Stimulated activated naive B cell treated with anti-CD40 and anti-IgM and Interleukin-4, amounts not matched to agents 10 μg/mL and 1 μg/mL and 100 μg/mL, for 72 hours (primary cell): ENCODE measurements around the gene GLP2R.

Experiments used
- ATAC-seq, 2 donors: fragments of 150-1000 bp; cut with Tn5 transposase; replicated peaks; 2 replicates each; pipeline ENCODE4 v1.10.0; 2021; ENCODE audit warnings: moderate library complexity in 1 of 2
- DNase-seq: peaks from one replicate; pipeline ENCODE4 v3.0.0; 2021
- H3K27ac Mint-ChIP-seq: one replicate; pipeline ENCODE4 v1.8.0; 2022; ENCODE audit warnings: mild to moderate bottlenecking, mixed read lengths
- H3K27me3 Mint-ChIP-seq, 2 donors: one replicate each; pipeline ENCODE4 v1.8.0; 2022; ENCODE audit warnings: mixed read lengths in 2 of 2
- H3K36me3 Mint-ChIP-seq, 2 donors: one replicate each; pipeline ENCODE4 v1.8.0; 2022; ENCODE audit warnings: mixed read lengths in 2 of 2, mild to moderate bottlenecking in 1 of 2
- H3K4me1 Mint-ChIP-seq, 2 donors: one replicate each; pipeline ENCODE4 v1.8.0; 2022; ENCODE audit warnings: mixed read lengths in 2 of 2, mild to moderate bottlenecking in 1 of 2
- H3K4me3 Mint-ChIP-seq, 2 donors: one replicate each; pipeline ENCODE4 v1.8.0; 2022; ENCODE audit warnings: mild to moderate bottlenecking in 2 of 2, mixed read lengths in 2 of 2, moderate library complexity in 1 of 2
- H3K9me3 Mint-ChIP-seq, 2 donors: one replicate each; pipeline ENCODE4 v1.8.0; 2022; ENCODE audit warnings: mixed read lengths in 2 of 2, mild to moderate bottlenecking in 1 of 2

The GLP2R gene

GRCh38 chr17:9886141-9886930 lies 60.6 kb downstream of the GLP2R start:
- Mint-ChIP-seq H3K9me3 (peaks cover 10 to 13% of the 10 kb centered on the region in 2 donors), H3K4me3 (no peak overlapping the region), H3K27ac (no peak overlapping the region), H3K27me3 (peaks cover 9 to 14% of the 10 kb centered on the region in 2 donors), H3K36me3 (peaks cover 0 to 6% of the 10 kb centered on the region in 2 donors), H3K4me1 (no peaks in the 10 kb centered on the region)
- no peak for DNase-seq
- ATAC-seq, result no peak

DNA sequence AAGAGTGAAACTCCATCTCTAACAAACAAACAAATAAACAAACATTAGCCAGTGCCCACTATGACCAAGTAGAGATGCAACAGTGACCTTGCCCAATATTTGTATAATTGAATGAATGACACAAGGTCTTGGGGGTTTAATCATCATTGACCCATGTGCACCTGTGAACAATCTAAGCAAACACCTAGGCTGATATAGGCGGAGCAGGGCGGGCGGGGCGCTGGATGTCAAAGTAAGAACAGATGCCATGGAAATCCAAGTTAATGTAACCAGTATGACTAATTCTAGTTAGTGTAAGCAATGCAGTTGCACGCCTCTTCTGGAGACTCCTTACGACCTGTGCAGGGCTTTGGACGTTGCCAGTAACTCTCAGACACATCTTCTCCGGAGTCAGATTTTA lies 61.8 kb downstream of the GLP2R start:
- H3K9me3 Mint-ChIP-seq, result peaks cover 6 to 9% of the 10 kb centered on the region in 2 donors
- ATAC-seq (no peak), DNase-seq (no peak)
- peaks cover 9 to 14% of the 10 kb centered on the region in 2 donors for H3K27me3 Mint-ChIP-seq
- no peaks in the 10 kb centered on the region for H3K4me1 Mint-ChIP-seq
- H3K4me3 Mint-ChIP-seq, result no peak overlapping the region
- H3K27ac Mint-ChIP-seq, result no peak overlapping the region
- H3K36me3 Mint-ChIP-seq, result peaks cover 0 to 6% of the 10 kb centered on the region in 2 donors

DNA sequence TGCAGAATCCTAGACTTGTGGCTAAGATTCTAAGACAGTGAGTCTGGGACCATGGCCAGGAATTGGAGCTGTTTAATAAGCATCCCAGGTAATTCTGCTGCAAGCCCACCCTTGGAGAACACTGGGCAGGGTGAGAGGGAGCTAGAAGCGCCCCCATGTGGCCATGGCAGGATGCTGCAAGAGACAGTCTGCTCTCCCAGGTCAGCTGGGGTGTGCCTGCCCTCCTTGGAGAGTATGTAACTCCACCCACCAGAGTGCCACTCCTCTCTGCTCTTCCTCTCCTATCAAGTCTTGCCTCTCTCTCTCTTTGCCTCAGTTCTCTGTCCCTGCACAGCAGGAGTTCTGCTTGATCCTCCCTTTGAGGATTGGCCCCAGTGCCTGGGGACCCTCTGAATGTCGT lies 64.4 kb downstream of the GLP2R start:
- ATAC-seq, result peak; percentile 74 to 76
- H3K27me3 Mint-ChIP-seq, result peaks cover 23 to 24% of the 10 kb centered on the region in 2 donors
- no peaks in the 10 kb centered on the region for H3K9me3 Mint-ChIP-seq
- H3K4me1 Mint-ChIP-seq, result no peaks in the 10 kb centered on the region
- H3K4me3 Mint-ChIP-seq, result no peak overlapping the region
- DNase-seq, result no peak
- H3K27ac Mint-ChIP-seq, result no peak overlapping the region
- H3K36me3 Mint-ChIP-seq, result no peaks in the 10 kb centered on the region

- no peaks in the 10 kb centered on the region for H3K36me3 Mint-ChIP-seq
- no peak overlapping the region for H3K4me3 Mint-ChIP-seq
- ATAC-seq (no peak), DNase-seq (no peak)
- no peak overlapping the region for H3K27ac Mint-ChIP-seq
- no peaks in the 10 kb centered on the region for H3K9me3 Mint-ChIP-seq
- H3K4me1 Mint-ChIP-seq, result no peaks in the 10 kb centered on the region
- H3K27me3 Mint-ChIP-seq, result peaks cover 29 to 34% of the 10 kb centered on the region in 2 donors
Measured at GRCh38 chr17:9893411-9894012, 67.8 kb downstream of the GLP2R start.

DNA sequence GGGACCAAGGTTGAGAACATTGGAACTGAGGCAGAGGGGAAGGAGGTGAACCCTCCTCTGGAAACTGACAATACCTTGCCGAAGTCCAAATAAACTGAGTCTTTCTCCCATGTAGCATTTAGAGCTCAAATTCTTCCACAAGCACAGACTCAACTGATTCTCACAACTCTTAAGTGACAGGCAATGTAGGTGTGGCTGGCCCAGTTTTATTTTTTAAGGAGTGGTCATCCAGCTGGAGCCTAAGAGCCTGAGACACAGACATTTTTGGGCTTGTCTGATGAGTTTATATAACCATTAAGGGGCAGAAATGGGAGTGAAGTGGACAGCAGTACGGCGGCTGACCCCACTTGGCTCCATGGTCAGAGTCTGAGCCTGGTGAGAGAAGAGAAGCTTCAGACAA lies 68.5 kb downstream of the GLP2R start:
- ATAC-seq, result no peak
- Mint-ChIP-seq H3K4me1 (no peaks in the 10 kb centered on the region), H3K27me3 (peaks cover 30 to 36% of the 10 kb centered on the region in 2 donors), H3K4me3 (no peak overlapping the region), H3K9me3 (no peaks in the 10 kb centered on the region), H3K36me3 (no peaks in the 10 kb centered on the region), H3K27ac (no peak overlapping the region)
- DNase-seq, result no peak

- H3K4me3 Mint-ChIP-seq, result no peak overlapping the region
- H3K36me3 Mint-ChIP-seq, result no peaks in the 10 kb centered on the region
- no peak overlapping the region for H3K27ac Mint-ChIP-seq
- peaks cover 22 to 41% of the 10 kb centered on the region in 2 donors for H3K27me3 Mint-ChIP-seq
- ATAC-seq (no peak), DNase-seq (no peak)
- no peaks in the 10 kb centered on the region for H3K4me1 Mint-ChIP-seq
- no peaks in the 10 kb centered on the region for H3K9me3 Mint-ChIP-seq
Measured at GRCh38 chr17:9895923-9896322, 70.2 kb downstream of the GLP2R start.

DNA sequence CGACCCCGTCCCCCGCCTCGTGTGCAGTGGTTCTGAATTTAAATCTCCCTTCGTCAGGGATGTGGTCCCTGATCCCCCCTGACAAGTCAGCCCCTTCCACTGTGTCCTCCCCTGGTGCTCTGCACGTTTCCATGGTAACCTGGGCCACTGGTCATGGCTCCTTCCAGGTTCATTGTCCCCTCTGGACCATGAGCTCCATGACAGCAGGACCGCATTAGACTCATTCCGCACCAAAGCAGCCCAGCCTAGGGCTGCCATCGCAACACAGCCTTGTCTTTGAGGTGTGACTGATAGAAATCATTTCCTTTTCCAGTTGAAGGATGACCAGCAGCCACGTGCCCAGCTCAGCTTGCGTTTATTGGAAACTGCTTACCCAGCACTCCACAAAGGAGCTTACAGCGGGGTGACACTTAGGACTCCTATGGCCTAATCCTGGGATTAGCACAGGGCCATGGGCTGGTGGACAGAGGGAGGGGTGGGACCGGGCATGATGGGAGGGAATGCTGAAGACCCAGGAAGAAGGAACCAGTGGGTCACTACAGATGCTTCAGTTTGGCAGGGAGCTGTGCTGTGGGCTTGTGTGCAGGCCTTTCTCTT lies 71.7 kb downstream of the GLP2R start:
- Mint-ChIP-seq H3K27ac (no peak overlapping the region), H3K27me3 (peaks cover 32 to 53% of the 10 kb centered on the region in 2 donors), H3K4me1 (no peaks in the 10 kb centered on the region), H3K9me3 (no peaks in the 10 kb centered on the region), H3K36me3 (no peaks in the 10 kb centered on the region), H3K4me3 (no peak overlapping the region)
- DNase-seq (no peak), ATAC-seq (no peak)

DNA sequence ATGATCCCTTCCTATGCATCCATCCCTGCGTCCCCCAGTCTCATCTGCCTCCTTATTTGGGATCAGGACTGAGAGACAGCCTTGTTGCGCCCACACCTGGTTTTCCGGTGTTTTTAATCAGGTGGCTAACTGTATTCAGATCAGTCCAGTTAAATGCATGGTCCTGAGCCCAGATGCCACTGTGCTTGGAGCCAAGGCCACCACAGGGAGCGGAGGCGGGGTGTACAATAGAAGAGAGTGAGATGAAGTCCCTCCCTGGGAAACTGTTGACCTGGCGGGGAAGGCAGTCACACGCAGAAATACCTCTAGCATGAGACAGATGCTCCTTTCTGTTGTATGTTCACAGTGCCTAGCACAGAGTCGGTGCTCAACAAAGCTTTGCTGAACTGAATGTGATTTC lies 73.1 kb downstream of the GLP2R start:
- ATAC-seq (no peak), DNase-seq (no peak)
- Mint-ChIP-seq H3K4me1 (no peaks in the 10 kb centered on the region), H3K9me3 (no peaks in the 10 kb centered on the region), H3K27ac (no peak overlapping the region), H3K36me3 (no peaks in the 10 kb centered on the region), H3K4me3 (no peak overlapping the region), H3K27me3 (peaks cover 27 to 45% of the 10 kb centered on the region in 2 donors)

DNA sequence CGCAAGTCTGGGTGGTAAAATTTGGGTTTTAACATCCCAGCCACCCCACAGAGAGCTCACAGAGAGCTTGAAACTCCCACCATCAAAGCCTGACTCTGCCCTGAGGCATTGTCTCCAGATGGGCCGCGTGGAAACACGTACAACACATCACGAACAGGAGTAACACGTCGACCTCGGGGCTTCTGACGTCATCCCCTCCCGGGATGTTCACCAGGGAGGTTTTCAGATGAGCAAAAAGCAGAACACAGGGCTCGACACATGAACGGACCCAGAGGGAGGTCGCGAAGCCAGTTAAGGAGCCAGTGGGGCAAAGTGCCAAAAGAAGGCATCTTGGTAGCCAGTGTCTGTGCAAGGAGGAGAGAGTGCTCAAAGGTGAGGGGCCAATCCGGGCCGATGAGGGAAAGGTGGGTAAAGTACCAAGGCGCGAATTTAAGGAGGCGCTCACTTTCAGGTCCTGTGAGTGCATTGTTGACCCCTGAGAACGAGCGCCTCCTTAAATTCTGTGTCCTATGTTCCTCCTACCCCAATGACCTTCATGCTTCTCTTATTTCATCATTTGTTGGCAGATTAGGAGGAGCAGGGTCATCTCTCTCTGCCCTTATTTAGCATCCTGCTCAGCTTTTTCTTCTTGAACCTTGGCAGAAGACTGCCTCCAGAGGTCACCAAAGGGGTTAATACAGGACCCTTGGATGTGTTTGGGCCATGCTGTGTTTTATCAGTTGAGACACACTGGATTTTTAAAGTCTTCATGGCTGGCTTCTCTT lies 73.7 kb downstream of the GLP2R start:
- DNase-seq, result no peak
- no peak for ATAC-seq
- Mint-ChIP-seq H3K27ac (no peak overlapping the region), H3K4me3 (no peak overlapping the region), H3K27me3 (peaks cover 23 to 39% of the 10 kb centered on the region in 2 donors), H3K4me1 (no peaks in the 10 kb centered on the region), H3K36me3 (no peaks in the 10 kb centered on the region), H3K9me3 (no peaks in the 10 kb centered on the region)

DNA sequence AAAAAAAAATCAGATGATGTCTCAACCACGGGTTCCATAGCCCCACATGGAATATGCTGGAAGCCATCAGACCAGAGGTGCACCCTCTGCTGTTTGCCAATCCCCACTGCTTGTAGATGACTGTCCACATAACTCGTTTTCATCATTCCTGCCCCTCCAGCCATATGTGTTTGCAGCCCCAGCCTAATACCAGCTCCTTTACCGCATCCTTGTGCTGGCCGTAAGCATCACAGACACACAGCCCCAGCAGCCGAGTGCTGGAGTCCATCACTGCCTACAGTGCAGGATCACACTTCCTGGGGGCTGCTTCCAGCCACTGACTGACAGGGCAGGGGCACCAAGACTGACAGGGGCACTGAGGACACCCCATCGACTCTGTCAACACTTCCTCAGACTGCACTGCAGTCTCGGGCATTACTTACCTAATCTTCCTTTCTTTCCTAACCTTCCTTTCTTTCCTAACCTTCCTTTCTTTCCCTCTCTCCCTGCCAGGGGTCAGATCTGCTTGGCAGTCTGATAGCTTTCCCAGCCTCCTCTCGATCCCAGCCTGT lies 74.4 kb downstream of the GLP2R start:
- Mint-ChIP-seq H3K27ac (no peak overlapping the region), H3K9me3 (no peaks in the 10 kb centered on the region), H3K27me3 (peaks cover 23 to 39% of the 10 kb centered on the region in 2 donors), H3K4me1 (no peaks in the 10 kb centered on the region), H3K4me3 (no peak overlapping the region), H3K36me3 (no peaks in the 10 kb centered on the region)
- no peak for ATAC-seq
- no peak for DNase-seq

DNA sequence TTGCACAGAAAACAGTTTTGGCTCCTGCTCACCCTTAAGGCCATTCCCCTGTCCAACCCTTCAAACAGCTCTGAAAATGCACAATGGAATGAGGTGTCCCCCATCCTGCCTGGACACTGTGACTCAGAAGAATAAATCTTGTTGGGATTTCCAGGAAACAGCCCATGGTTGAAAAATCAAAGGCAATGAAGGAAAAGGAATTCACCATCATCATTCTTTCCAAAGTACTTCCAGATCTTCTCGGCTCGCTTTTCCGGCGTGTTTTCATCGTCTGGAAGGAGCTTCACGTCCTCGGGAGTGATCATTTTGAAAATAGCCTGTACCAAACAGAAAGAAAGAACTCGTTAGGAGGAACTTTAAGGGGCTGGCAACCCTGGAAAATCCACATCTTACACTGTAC lies 75.1 kb downstream of the GLP2R start:
- no peak overlapping the region for H3K27ac Mint-ChIP-seq
- peaks cover 23 to 39% of the 10 kb centered on the region in 2 donors for H3K27me3 Mint-ChIP-seq

DNA sequence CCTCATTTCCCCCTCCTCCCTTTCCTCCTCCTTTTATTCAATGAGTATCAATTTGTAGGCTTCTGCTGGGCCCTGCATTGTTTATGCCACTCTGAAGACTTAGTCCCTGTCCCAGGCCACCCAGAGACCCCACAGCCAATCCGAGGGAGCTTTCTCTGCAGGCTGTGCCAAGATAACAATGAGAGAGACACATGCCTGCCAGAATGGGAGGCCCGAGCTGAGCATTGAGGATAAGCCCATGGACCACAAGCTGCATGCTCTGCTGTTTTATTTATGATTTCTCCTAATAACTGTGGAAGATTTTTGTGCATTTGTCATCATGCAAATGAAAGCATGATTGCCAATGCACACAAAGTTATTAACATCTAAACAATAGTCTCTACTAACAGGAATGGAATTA lies 76.4 kb downstream of the GLP2R start:
- Mint-ChIP-seq H3K9me3 (no peaks in the 10 kb centered on the region), H3K27me3 (peaks cover 18 to 34% of the 10 kb centered on the region in 2 donors), H3K27ac (no peak overlapping the region), H3K4me3 (no peak overlapping the region), H3K4me1 (no peaks in the 10 kb centered on the region), H3K36me3 (no peaks in the 10 kb centered on the region)
- ATAC-seq, result no peak
- DNase-seq, result no peak

More for the DNA sequence above, 75.1 kb downstream of the GLP2R start:
- no peak overlapping the region for H3K4me3 Mint-ChIP-seq
- H3K4me1 Mint-ChIP-seq, result no peaks in the 10 kb centered on the region
- H3K9me3 Mint-ChIP-seq, result no peaks in the 10 kb centered on the region
- no peak for DNase-seq
- H3K36me3 Mint-ChIP-seq, result no peaks in the 10 kb centered on the region
- ATAC-seq, result no peak

DNA sequence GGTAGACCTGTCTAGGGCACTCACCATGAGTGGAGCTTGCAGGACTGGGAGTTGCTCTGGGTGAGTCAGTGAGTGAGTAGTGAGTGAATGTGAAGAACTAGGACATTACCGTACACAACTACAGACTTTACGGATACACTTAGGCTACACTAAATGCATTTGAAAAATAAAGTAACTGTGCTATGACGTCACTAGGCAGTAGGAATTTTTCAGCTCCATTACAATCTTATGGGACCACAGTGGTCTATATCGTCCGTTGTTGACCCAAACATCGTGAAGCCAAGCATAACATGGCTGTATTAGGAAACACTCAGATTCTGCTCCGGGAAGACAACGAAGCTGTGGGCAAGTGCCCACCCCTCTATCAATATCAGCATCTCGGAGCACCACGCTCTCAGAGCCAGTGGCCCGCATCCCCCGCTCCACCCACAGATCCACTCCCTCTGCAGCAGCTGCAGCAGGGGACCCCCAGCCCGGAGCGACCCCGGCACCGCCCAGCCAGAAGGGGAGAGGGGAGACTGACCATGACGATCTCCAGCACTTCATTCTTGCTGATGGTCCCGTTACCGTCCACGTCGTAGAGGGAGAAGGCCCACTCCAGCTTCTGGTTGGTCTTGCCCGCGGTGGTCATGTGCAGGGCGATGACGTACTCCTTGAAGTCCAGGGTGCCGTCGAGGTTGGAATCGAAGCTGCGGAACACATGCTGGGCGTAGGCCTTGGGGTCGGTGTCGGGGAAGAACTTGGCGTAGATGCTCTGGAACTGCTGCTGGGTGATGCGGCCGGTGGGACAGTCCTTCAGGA lies 78.8 kb downstream of the GLP2R start:
- DNase-seq (no peak), ATAC-seq (no peak)
- Mint-ChIP-seq H3K27me3 (peaks cover 11 to 24% of the 10 kb centered on the region in 2 donors), H3K4me3 (no peak overlapping the region), H3K4me1 (no peaks in the 10 kb centered on the region), H3K9me3 (no peaks in the 10 kb centered on the region), H3K27ac (no peak overlapping the region), H3K36me3 (peaks cover 0 to 1% of the 10 kb centered on the region in 2 donors)
